Measurements from ENCODE around the gene DENND1A.

DENND1A gene

GRCh38 chr9:123484130-123484529 lies 445.8 kb downstream of the DENND1A start:
- no peak for TF ChIP-seq FOXP2 (optimal IDR thresholded peaks at IDR 0.05; ENCODE audit: borderline replicate concordance, extremely low read depth, extremely low read length, insufficient read depth)
- TF ChIP-seq SIN3A (IDR thresholded peaks at IDR 0.05; ENCODE audit: borderline replicate concordance, insufficient read depth, low read length): no peak
- TF ChIP-seq, protein P1, sequence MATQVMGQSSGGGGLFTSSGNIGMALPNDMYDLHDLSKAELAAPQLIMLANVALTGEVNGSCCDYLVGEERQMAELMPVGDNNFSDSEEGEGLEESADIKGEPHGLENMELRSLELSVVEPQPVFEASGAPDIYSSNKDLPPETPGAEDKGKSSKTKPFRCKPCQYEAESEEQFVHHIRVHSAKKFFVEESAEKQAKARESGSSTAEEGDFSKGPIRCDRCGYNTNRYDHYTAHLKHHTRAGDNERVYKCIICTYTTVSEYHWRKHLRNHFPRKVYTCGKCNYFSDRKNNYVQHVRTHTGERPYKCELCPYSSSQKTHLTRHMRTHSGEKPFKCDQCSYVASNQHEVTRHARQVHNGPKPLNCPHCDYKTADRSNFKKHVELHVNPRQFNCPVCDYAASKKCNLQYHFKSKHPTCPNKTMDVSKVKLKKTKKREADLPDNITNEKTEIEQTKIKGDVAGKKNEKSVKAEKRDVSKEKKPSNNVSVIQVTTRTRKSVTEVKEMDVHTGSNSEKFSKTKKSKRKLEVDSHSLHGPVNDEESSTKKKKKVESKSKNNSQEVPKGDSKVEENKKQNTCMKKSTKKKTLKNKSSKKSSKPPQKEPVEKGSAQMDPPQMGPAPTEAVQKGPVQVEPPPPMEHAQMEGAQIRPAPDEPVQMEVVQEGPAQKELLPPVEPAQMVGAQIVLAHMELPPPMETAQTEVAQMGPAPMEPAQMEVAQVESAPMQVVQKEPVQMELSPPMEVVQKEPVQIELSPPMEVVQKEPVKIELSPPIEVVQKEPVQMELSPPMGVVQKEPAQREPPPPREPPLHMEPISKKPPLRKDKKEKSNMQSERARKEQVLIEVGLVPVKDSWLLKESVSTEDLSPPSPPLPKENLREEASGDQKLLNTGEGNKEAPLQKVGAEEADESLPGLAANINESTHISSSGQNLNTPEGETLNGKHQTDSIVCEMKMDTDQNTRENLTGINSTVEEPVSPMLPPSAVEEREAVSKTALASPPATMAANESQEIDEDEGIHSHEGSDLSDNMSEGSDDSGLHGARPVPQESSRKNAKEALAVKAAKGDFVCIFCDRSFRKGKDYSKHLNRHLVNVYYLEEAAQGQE (IDR thresholded peaks at IDR 0.05; ENCODE audit: insufficient read depth in 1 of 2, low read depth in 2 of 2, low read length in 2 of 2): no peak
- TF ChIP-seq POLR2AphosphoS5 (IDR thresholded peaks at IDR 0.05; ENCODE audit: low read depth, low read length): no peak
- TF ChIP-seq TAF1 (IDR thresholded peaks at IDR 0.05; ENCODE audit: borderline replicate concordance, insufficient read depth, low read length): no peak

GRCh38 chr9:123483191-123483803 lies 446.6 kb downstream of the DENND1A start:
- TF ChIP-seq SIN3A (IDR thresholded peaks at IDR 0.05; ENCODE audit: borderline replicate concordance, insufficient read depth, low read length): no peak
- TF ChIP-seq, protein P1 (IDR thresholded peaks at IDR 0.05; ENCODE audit: insufficient read depth in 1 of 2, low read depth in 2 of 2, low read length in 2 of 2): no peak
- TF ChIP-seq POLR2AphosphoS5 (IDR thresholded peaks at IDR 0.05; ENCODE audit: low read depth, low read length): no peak
- no peak for TF ChIP-seq FOXP2 (optimal IDR thresholded peaks at IDR 0.05; ENCODE audit: borderline replicate concordance, extremely low read depth, extremely low read length, insufficient read depth)
- no peak for TF ChIP-seq TAF1 (IDR thresholded peaks at IDR 0.05; ENCODE audit: borderline replicate concordance, insufficient read depth, low read length)

GRCh38 chr9:123482295-123482968 lies 447.5 kb downstream of the DENND1A start:
- TF ChIP-seq TAF1 (IDR thresholded peaks at IDR 0.05; ENCODE audit: borderline replicate concordance, insufficient read depth, low read length) (no peak), POLR2AphosphoS5 (IDR thresholded peaks at IDR 0.05; ENCODE audit: low read depth, low read length) (no peak), FOXP2 (optimal IDR thresholded peaks at IDR 0.05; ENCODE audit: borderline replicate concordance, extremely low read depth, extremely low read length, insufficient read depth) (no peak), SIN3A (IDR thresholded peaks at IDR 0.05; ENCODE audit: borderline replicate concordance, insufficient read depth, low read length) (no peak)
- TF ChIP-seq, protein P1 (IDR thresholded peaks at IDR 0.05; ENCODE audit: insufficient read depth in 1 of 2, low read depth in 2 of 2, low read length in 2 of 2): no peak

GRCh38 chr9:123481209-123481865 lies 448.6 kb downstream of the DENND1A start:
- TF ChIP-seq SIN3A (IDR thresholded peaks at IDR 0.05; ENCODE audit: borderline replicate concordance, insufficient read depth, low read length) (no peak), FOXP2 (optimal IDR thresholded peaks at IDR 0.05; ENCODE audit: borderline replicate concordance, extremely low read depth, extremely low read length, insufficient read depth) (no peak)
- TF ChIP-seq, protein P1 (IDR thresholded peaks at IDR 0.05; ENCODE audit: insufficient read depth in 1 of 2, low read depth in 2 of 2, low read length in 2 of 2): no peak

Data from PFSK-1 (cell line).